ENCODE measurements around the gene NUDCD3. TPM values are rescaled to one million over a fixed set of nuclear protein-coding genes. Genes with fewer than 3 reads are reported as not detected.

NUDCD3 gene
- total RNA-seq, 1 experiment from 2014 or later: 71.9 TPM

- H3K79me2 ChIP-seq (ENCODE audit: insufficient read depth, low read length): no peaks in the 10 kb centered on the region
- H3K23me2 ChIP-seq (ENCODE audit: insufficient read length, low read depth, low read length, poor library complexity, severe bottlenecking): no peaks in the 10 kb centered on the region
- no peak overlapping the region for H3K4me2 ChIP-seq (ENCODE audit: insufficient read depth, insufficient read length, low read length)
- Mint-ChIP-seq H3K4me1 (peaks cover 14 to 16% of the 10 kb centered on the region in 2 experiments), H3K27me3 (ENCODE audit: low read depth) (no peaks in the 10 kb centered on the region), H3K9me3 (peaks cover 4 to 8% of the 10 kb centered on the region in 2 experiments), H3K36me3 (ENCODE audit: insufficient read depth in 1 of 3, low read depth in 3 of 3) (peaks cover 17 to 24% (median 21%) of the 10 kb centered on the region in 3 experiments), H3K4me3 (no peak overlapping the region), H3K27ac (no peak overlapping the region)
- DNase-seq: no peak
- H2BK15ac ChIP-seq (ENCODE audit: low read depth, low read length): no peak overlapping the region
- no peak overlapping the region for H3T11ph ChIP-seq (ENCODE audit: low read length)
- no CpG with 5 or more reads among the region's 3 CpGs for WGBS (ENCODE audit: extremely low coverage, insufficient read length, low lambda C conversion rate)
- no peak overlapping the region for H3K56ac ChIP-seq (ENCODE audit: insufficient read length, low read depth, low read length)
- no peak overlapping the region for H4K91ac ChIP-seq (ENCODE audit: insufficient read length, low read depth, low read length)
- no peak overlapping the region for H3K9ac ChIP-seq (ENCODE audit: extremely low read depth, insufficient read length, low read length)
- TF ChIP-seq, protein P1, sequence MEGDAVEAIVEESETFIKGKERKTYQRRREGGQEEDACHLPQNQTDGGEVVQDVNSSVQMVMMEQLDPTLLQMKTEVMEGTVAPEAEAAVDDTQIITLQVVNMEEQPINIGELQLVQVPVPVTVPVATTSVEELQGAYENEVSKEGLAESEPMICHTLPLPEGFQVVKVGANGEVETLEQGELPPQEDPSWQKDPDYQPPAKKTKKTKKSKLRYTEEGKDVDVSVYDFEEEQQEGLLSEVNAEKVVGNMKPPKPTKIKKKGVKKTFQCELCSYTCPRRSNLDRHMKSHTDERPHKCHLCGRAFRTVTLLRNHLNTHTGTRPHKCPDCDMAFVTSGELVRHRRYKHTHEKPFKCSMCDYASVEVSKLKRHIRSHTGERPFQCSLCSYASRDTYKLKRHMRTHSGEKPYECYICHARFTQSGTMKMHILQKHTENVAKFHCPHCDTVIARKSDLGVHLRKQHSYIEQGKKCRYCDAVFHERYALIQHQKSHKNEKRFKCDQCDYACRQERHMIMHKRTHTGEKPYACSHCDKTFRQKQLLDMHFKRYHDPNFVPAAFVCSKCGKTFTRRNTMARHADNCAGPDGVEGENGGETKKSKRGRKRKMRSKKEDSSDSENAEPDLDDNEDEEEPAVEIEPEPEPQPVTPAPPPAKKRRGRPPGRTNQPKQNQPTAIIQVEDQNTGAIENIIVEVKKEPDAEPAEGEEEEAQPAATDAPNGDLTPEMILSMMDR (conservative IDR thresholded peaks at IDR 0.05): no peak
- H3K9me3 ChIP-seq (ENCODE audit: control insufficient read depth, low read depth, low read length): peaks cover 5% of the 10 kb centered on the region
- no peak overlapping the region for H2AFZ ChIP-seq (ENCODE audit: low read length)
- H2AK5ac ChIP-seq (ENCODE audit: insufficient read length, low read length): no peak overlapping the region
- H3K23ac ChIP-seq (ENCODE audit: insufficient read length, low read depth, low read length): no peak overlapping the region
- H4K20me1 ChIP-seq (ENCODE audit: control insufficient read depth, insufficient read depth, insufficient read length): no peaks in the 10 kb centered on the region
- no peak overlapping the region for H3K27ac ChIP-seq (ENCODE audit: insufficient read length, low read depth, low read length)
- H2BK120ac ChIP-seq (ENCODE audit: low read depth, low read length, poor library complexity, severe bottlenecking): no peak overlapping the region
- H3K79me1 ChIP-seq (ENCODE audit: insufficient read depth, low read depth, low read length, poor library complexity, severe bottlenecking): peaks cover 3% of the 10 kb centered on the region
- H3K14ac ChIP-seq (ENCODE audit: insufficient read depth, low read length): no peak overlapping the region
- no peaks in the 10 kb centered on the region for H3K27me3 ChIP-seq (ENCODE audit: insufficient read depth, low read length)
- no peak overlapping the region for H3K4ac ChIP-seq (ENCODE audit: low read depth, low read length)
- H4K8ac ChIP-seq (replicated peaks; ENCODE audit: insufficient read length, low read depth, low read length): no peak overlapping the region
- no peak overlapping the region for H2BK20ac ChIP-seq (ENCODE audit: low read depth, low read length, poor library complexity, severe bottlenecking)
- H2BK5ac ChIP-seq (ENCODE audit: insufficient read length, low read length): no peak overlapping the region
- no peak overlapping the region for H2BK12ac ChIP-seq (ENCODE audit: insufficient read length, low read depth, low read length)
- H4K5ac ChIP-seq (ENCODE audit: insufficient read length, low read depth, low read length): no peak overlapping the region
- no peak overlapping the region for H3K18ac ChIP-seq (ENCODE audit: insufficient read length, low read depth, low read length)
- H3K4me1 ChIP-seq (ENCODE audit: insufficient read depth, low read length): no peaks in the 10 kb centered on the region
Measured at GRCh38 chr7:44415510-44415909, 74.9 kb downstream of the NUDCD3 start.

Measured in H9 (cell line).